H1 (cell line): ENCODE data around the gene CMTM1. TPM values are rescaled to one million over a fixed set of nuclear protein-coding genes. Genes with fewer than 3 reads are reported as not detected.

Source experiments
- CTCF ChIA-PET: fragments of 300-600 bp; sonication (Branson Sonifier 250); formaldehyde crosslinking; loops from one replicate; lab custom pipeline; 2021; ENCODE audit not compliant: partially characterized antibody; lab: Charles Lee
- POLR2A ChIA-PET: fragments of 300-600 bp; sonication (Branson Sonifier 250); formaldehyde crosslinking; loops from one replicate; lab custom pipeline; 2021; ENCODE audit warnings: inconsistent platforms; ENCODE audit not compliant: partially characterized antibody; lab: Charles Lee
- DNase-seq, 2 experiments: peaks; one replicate each; pipeline versions ENCODE4 v3.0.0 to v3.0.0-alpha.2; 2010 to 2022; ENCODE audit warnings: low spot score in 2 of 2, low read depth in 1 of 2, mixed read lengths in 1 of 2
- FAIRE-seq: peaks from 2 replicates; lab custom pipeline; 2011; peaks lifted over from hg19 to GRCh38; lab: Jason Lieb, UNC
- H2AFZ ChIP-seq: 2 replicates; pipeline ENCODE4 v1.8.1; 2012; ENCODE audit warnings: low read length, inconsistent platforms
- H2AK5ac ChIP-seq: 2 replicates; pipeline ENCODE4 v1.6.1; 2013; ENCODE audit warnings: low read depth, low read length
- H2BK120ac ChIP-seq: replicated peaks from 2 replicates; pipeline ENCODE3; 2013; ENCODE audit warnings: low read depth, low read length, inconsistent platforms
- H2BK12ac ChIP-seq: 2 replicates; pipeline ENCODE4 v1.6.1; 2013; ENCODE audit warnings: low read depth, low read length
- H2BK15ac ChIP-seq: 2 replicates; pipeline ENCODE4 v1.6.1; 2013; ENCODE audit warnings: low read length
- H2BK20ac ChIP-seq: 2 replicates; pipeline ENCODE4 v1.6.1; 2013; ENCODE audit warnings: low read length
- H2BK5ac ChIP-seq: 2 replicates; pipeline ENCODE4 v1.6.1; 2013; ENCODE audit warnings: low read depth, low read length
- H3K14ac ChIP-seq: 2 replicates; pipeline ENCODE4 v1.6.1; 2013; ENCODE audit warnings: inconsistent platforms; ENCODE audit not compliant: insufficient read length
- H3K18ac ChIP-seq: 2 replicates; pipeline ENCODE4 v1.6.1; 2013; ENCODE audit warnings: low read length; ENCODE audit errors: extremely low read depth
- H3K23ac ChIP-seq: 2 replicates; pipeline ENCODE4 v1.6.1; 2013; ENCODE audit warnings: inconsistent platforms; ENCODE audit not compliant: insufficient read length
- H3K23me2 ChIP-seq: 2 replicates; pipeline ENCODE4 v1.6.1; 2013; ENCODE audit warnings: low read depth, low read length
- H3K27ac ChIP-seq: 2 replicates; pipeline ENCODE4 v1.6.1; 2011; ENCODE audit warnings: low read depth, low read length, inconsistent platforms
- H3K27me3 ChIP-seq, 4 experiments: replicated peaks in 1 of 4; 1 replicate in 1 of 4; 2 replicates in 3 of 4; pipeline versions ENCODE4 v1.6.1 to v1.8.1; 2011 to 2013; ENCODE audit warnings: low read length in 3 of 4, mild to moderate bottlenecking in 3 of 4, inconsistent platforms in 2 of 4, mixed read lengths in 2 of 4, moderate library complexity in 1 of 4; ENCODE audit not compliant: control insufficient read depth in 3 of 4, insufficient read depth in 3 of 4; ENCODE audit errors: extremely low read depth in 1 of 4
- H3K36me3 ChIP-seq, 4 experiments: 2 replicates each; pipeline versions ENCODE4 v1.6.1 to v1.8.1; 2011 to 2013; ENCODE audit warnings: mild to moderate bottlenecking in 4 of 4, low read length in 3 of 4, moderate library complexity in 2 of 4, control low read depth in 1 of 4, inconsistent platforms in 1 of 4; ENCODE audit not compliant: insufficient read depth in 4 of 4, control insufficient read depth in 2 of 4
- H3K4ac ChIP-seq: replicated peaks from 2 replicates; pipeline ENCODE3; 2013; ENCODE audit warnings: low read length, low read depth, mixed read lengths, inconsistent platforms; ENCODE audit not compliant: insufficient read length
- H3K4me1 ChIP-seq, 4 experiments: replicated peaks in 1 of 4; 1 replicate in 1 of 4; 2 replicates in 3 of 4; pipeline versions ENCODE4 v1.6.1 to v1.8.1; 2011 to 2013; ENCODE audit warnings: low read length in 3 of 4, inconsistent platforms in 2 of 4, mixed read lengths in 1 of 4; ENCODE audit not compliant: insufficient read depth in 4 of 4, control insufficient read depth in 3 of 4
- H3K4me2 ChIP-seq, 2 experiments: 2 replicates each; pipeline versions ENCODE4 v1.6.1 to v1.8.1; 2011 to 2013; ENCODE audit warnings: low read depth in 2 of 2, low read length in 2 of 2, control low read depth in 1 of 2, inconsistent platforms in 1 of 2, mild to moderate bottlenecking in 1 of 2; ENCODE audit not compliant: insufficient read depth in 1 of 2
- H3K4me3 ChIP-seq, 4 experiments: fragments of 200-600, 300-600 bp in 1 of 4; sonication (generic), shearing (Covaris generic), sonication (Bioruptor Twin) in 1 of 4; 2 replicates each; pipeline versions ENCODE4 v1.5.1 to v1.8.1; 2011 to 2016; ENCODE audit warnings: low read length in 4 of 4, low read depth in 3 of 4, control low read depth in 2 of 4, inconsistent platforms in 2 of 4, mild to moderate bottlenecking in 2 of 4, mixed read lengths in 1 of 4, moderate library complexity in 1 of 4; ENCODE audit not compliant: insufficient read depth in 2 of 4; ENCODE audit errors: extremely low read depth in 1 of 4
- H3K56ac ChIP-seq: replicated peaks from 2 replicates; pipeline ENCODE3; 2013; ENCODE audit warnings: low read depth, mild to moderate bottlenecking, mixed read lengths, low read length, inconsistent platforms; ENCODE audit not compliant: insufficient read length
- H3K79me1 ChIP-seq: 2 replicates; pipeline ENCODE4 v1.6.1; 2013; ENCODE audit warnings: low read depth, low read length, control low read depth
- H3K79me2 ChIP-seq, 2 experiments: 2 replicates each; pipeline versions ENCODE4 v1.6.1 to v1.8.1; 2012 to 2013; ENCODE audit warnings: low read length in 2 of 2, mild to moderate bottlenecking in 2 of 2, inconsistent platforms in 1 of 2; ENCODE audit not compliant: insufficient read depth in 2 of 2, control insufficient read depth in 1 of 2
- H3K9ac ChIP-seq, 4 experiments: replicated peaks in 1 of 4; 1 replicate in 1 of 4; 2 replicates in 3 of 4; pipeline versions ENCODE4 v1.6.1 to v1.8.1; 2011 to 2013; ENCODE audit warnings: low read depth in 3 of 4, low read length in 3 of 4, control low read depth in 2 of 4, mild to moderate bottlenecking in 2 of 4, moderate library complexity in 2 of 4, inconsistent platforms in 1 of 4; ENCODE audit errors: extremely low read depth in 1 of 4
- H3K9me3 ChIP-seq, 2 experiments: 2 replicates each; pipeline versions ENCODE4 v1.6.1 to v1.8.1; 2012 to 2013; ENCODE audit warnings: mild to moderate bottlenecking in 2 of 2, moderate library complexity in 2 of 2, control low read depth in 1 of 2, inconsistent platforms in 1 of 2, low read depth in 1 of 2, low read length in 1 of 2, mixed read lengths in 1 of 2; ENCODE audit not compliant: insufficient read depth in 2 of 2
- H4K20me1 ChIP-seq, 2 experiments: replicated peaks in 1 of 2; 2 replicates each; pipeline versions ENCODE3 to v1.8.1; 2011 to 2013; ENCODE audit warnings: inconsistent platforms in 2 of 2, low read length in 2 of 2, mild to moderate bottlenecking in 1 of 2; ENCODE audit not compliant: insufficient read depth in 2 of 2, control insufficient read depth in 1 of 2
- H4K5ac ChIP-seq: 2 replicates; pipeline ENCODE4 v1.6.1; 2013; ENCODE audit warnings: low read length, low read depth, mixed read lengths, inconsistent platforms; ENCODE audit not compliant: insufficient read length
- H4K8ac ChIP-seq: 2 replicates; pipeline ENCODE4 v1.8.0; 2013; ENCODE audit warnings: mild to moderate bottlenecking, moderate library complexity, low read length, inconsistent platforms; ENCODE audit not compliant: insufficient read depth; ENCODE audit errors: extremely low read depth
- H4K91ac ChIP-seq: replicated peaks from 2 replicates; pipeline ENCODE3; 2013; ENCODE audit warnings: low read length, mixed read lengths, inconsistent platforms; ENCODE audit not compliant: insufficient read length
- RAD21 ChIP-seq, 2 experiments: IDR thresholded peaks in 1 of 2; conservative IDR thresholded peaks in 1 of 2; 2 replicates each; pipeline ENCODE4 v1.6.1; 2011; ENCODE audit warnings: low read depth in 2 of 2, low read length in 2 of 2, improper control_type of control experiment in 1 of 2, inconsistent platforms in 1 of 2, mild to moderate bottlenecking in 1 of 2, moderate library complexity in 1 of 2
- RBBP5 ChIP-seq: IDR thresholded peaks from 2 replicates; pipeline ENCODE4 v1.7.1; 2012; ENCODE audit warnings: low read depth, mild to moderate bottlenecking, inconsistent platforms, low read length, moderate library complexity, borderline replicate concordance
- WGBS, 2 experiments: shearing (Covaris generic) in 1 of 2; methylation state at CpG; one replicate each; pipeline versions ENCODE4 v1.1.6 to v1.1.7; 2013 to 2015; ENCODE audit warnings: low lambda C conversion rate in 2 of 2, mixed read lengths in 2 of 2, inconsistent platforms in 1 of 2, low coverage in 1 of 2, missing lambda C conversion rate in 1 of 2; ENCODE audit not compliant: insufficient replicate concordance in 2 of 2, insufficient coverage in 1 of 2, insufficient read length in 1 of 2; ENCODE audit errors: extremely low coverage in 1 of 2, missing lambda C conversion rate in 1 of 2; 5-methylcytosine and 5-hydroxymethylcytosine counted together
- polyA plus RNA-seq, 7 experiments: library from polyadenylated mRNA; depleted of rRNA in 3 of 7; stranded (reverse) in 5 of 7; unstranded in 2 of 7; fragments of >200 nt in 5 of 7; fragments of 200-250 nt in 2 of 7; gene quantifications; 1 replicate in 5 of 7; 2 replicates in 1 of 7; 4 replicates in 1 of 7; pipeline versions ENCODE4 v1.2.1 to v1.2.3, GENCODE V29; 2011 to 2013; ENCODE audit warnings: missing spikeins in 2 of 7, mixed read lengths in 2 of 7
- total RNA-seq: library from RNA; stranded (reverse); fragmentation: NEBNext Ultra II Directional; extraction: Animal tissue kit (Norgen Biotek cat#: 25700); gene quantifications from 2 replicates; pipeline ENCODE4 v1.2.1, GENCODE V29; 2021
- TF ChIP-seq, protein P1 (sequence below): IDR thresholded peaks from 2 replicates; pipeline ENCODE4 v1.6.1; 2012; ENCODE audit warnings: inconsistent platforms

CMTM1 gene
- total and polyA plus RNA-seq, 2 of the 8 experiments (the other 6 are each of a cell fraction or from before 2014, with no cell fraction given): 1.2 to 2.0 TPM

DNA sequence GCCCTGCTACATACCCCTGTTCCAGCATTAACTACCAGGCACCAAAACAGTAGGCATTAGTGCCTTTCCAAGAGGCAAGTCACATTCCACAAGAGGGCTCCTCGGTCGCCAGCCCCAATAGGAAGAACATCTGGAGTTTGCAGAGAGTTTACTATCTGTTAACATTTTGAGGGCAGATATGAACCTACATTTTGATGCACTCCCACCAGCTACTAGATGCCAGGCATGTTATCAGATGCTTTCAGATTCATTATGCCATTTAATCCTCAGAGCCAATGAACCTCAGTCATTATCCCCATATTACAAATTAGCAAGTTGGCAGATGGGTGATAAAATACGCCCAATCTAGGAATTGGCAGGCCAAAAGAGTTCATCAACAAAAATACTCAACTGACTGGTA is 8.8 kb downstream of the CMTM1 start:
- H3K36me3 ChIP-seq: no peaks in the 10 kb centered on the region
- no peak overlapping the region for H3K14ac ChIP-seq
- TF ChIP-seq RAD21 (IDR thresholded peaks at IDR 0.05 in 1 of 2, conservative IDR thresholded peaks at IDR 0.05 in 1 of 2; ENCODE audit: low read depth in 2 of 2, low read length in 2 of 2) (no peak), RBBP5 (no peak)
- TF ChIP-seq, protein P1, sequence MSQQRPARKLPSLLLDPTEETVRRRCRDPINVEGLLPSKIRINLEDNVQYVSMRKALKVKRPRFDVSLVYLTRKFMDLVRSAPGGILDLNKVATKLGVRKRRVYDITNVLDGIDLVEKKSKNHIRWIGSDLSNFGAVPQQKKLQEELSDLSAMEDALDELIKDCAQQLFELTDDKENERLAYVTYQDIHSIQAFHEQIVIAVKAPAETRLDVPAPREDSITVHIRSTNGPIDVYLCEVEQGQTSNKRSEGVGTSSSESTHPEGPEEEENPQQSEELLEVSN: no peak
- TF ChIP-seq, all 59 proteins: peak for 0
- 93% methylated on average over 3 of the region's 3 CpGs; no CpG with 5 or more reads in 1 of the 2 experiments for WGBS, 2 experiments
- H2BK5ac ChIP-seq: no peak overlapping the region
- ChIA-PET CTCF (interaction anchor here (1.0 to 6.8 kb wide), 7 partner anchors 9 to 292 kb away, joined by 3 to 30 read pairs (median 4); no protein-coding TSS in a partner anchor), POLR2A (interaction anchor here (1.3 to 1.7 kb wide), 2 partner anchors 10 to 11 kb away, joined by 3 to 4 read pairs; no protein-coding TSS in a partner anchor)
- no peak overlapping the region for H3K27ac ChIP-seq
- no peak overlapping the region for H2AFZ ChIP-seq
- no peak overlapping the region for H2BK15ac ChIP-seq
- H3K23ac ChIP-seq: no peak overlapping the region
- no peak overlapping the region for H4K91ac ChIP-seq
- H3K9ac ChIP-seq: no peak overlapping the region
- peaks cover 4% of the 10 kb centered on the region for H3K23me2 ChIP-seq
- H2BK20ac ChIP-seq: no peak overlapping the region
- no peak overlapping the region for H2BK120ac ChIP-seq
- H3K79me1 ChIP-seq: no peaks in the 10 kb centered on the region
- no peak overlapping the region for H2AK5ac ChIP-seq
- no peak overlapping the region for H3K4ac ChIP-seq
- H3K4me1 ChIP-seq: peaks cover 0 to 10% (median 3%) of the 10 kb centered on the region in 4 experiments
- DNase-seq (no peak), FAIRE-seq (no peak)
- H3K9me3 ChIP-seq: no peaks in the 10 kb centered on the region
- H4K5ac ChIP-seq: no peak overlapping the region
- no peaks in the 10 kb centered on the region for H4K20me1 ChIP-seq
- H3K4me3 ChIP-seq: no peak overlapping the region
- H3K56ac ChIP-seq: no peak overlapping the region
- no peak overlapping the region for H3K4me2 ChIP-seq
- peaks cover 19 to 27% (median 25%) of the 10 kb centered on the region in 4 experiments for H3K27me3 ChIP-seq
- no peak overlapping the region for H4K8ac ChIP-seq
- H3K79me2 ChIP-seq: no peaks in the 10 kb centered on the region
- H2BK12ac ChIP-seq: no peak overlapping the region
- no peak overlapping the region for H3K18ac ChIP-seq
